ENCODE results near the gene CDH4.

CDH4 gene

GRCh38 chr20:61777773-61778494 lies 525.9 kb downstream of the CDH4 start:
- DNase-seq (ENCODE audit: low read depth, low spot score): no peak

GRCh38 chr20:61778495-61778863 lies 526.4 kb downstream of the CDH4 start:
- DNase-seq (ENCODE audit: low read depth, low spot score): no peak

GRCh38 chr20:61779176-61779965 lies 527.3 kb downstream of the CDH4 start:
- DNase-seq (ENCODE audit: low read depth, low spot score): no peak

GRCh38 chr20:61780066-61780465 lies 528.0 kb downstream of the CDH4 start:
- no peak for DNase-seq (ENCODE audit: low read depth, low spot score)

GRCh38 chr20:61784801-61785566 lies 532.9 kb downstream of the CDH4 start:
- DNase-seq (ENCODE audit: low read depth, low spot score): no peak

- no peak for DNase-seq (ENCODE audit: low read depth, low spot score)
Observed at GRCh38 chr20:61785567-61785816, 533.4 kb downstream of the CDH4 start.

GRCh38 chr20:61786230-61786629 lies 534.2 kb downstream of the CDH4 start:
- DNase-seq (ENCODE audit: low read depth, low spot score): no peak

- DNase-seq (ENCODE audit: low read depth, low spot score): no peak
Observed at GRCh38 chr20:61788343-61788742, 536.3 kb downstream of the CDH4 start.

GRCh38 chr20:61789329-61789728 lies 537.3 kb downstream of the CDH4 start:
- DNase-seq (ENCODE audit: low read depth, low spot score): no peak

GRCh38 chr20:61790116-61790827 lies 538.2 kb downstream of the CDH4 start:
- DNase-seq (ENCODE audit: low read depth, low spot score): no peak

GRCh38 chr20:61791995-61792394 lies 539.9 kb downstream of the CDH4 start:
- no peak for DNase-seq (ENCODE audit: low read depth, low spot score)

GRCh38 chr20:61795669-61796630 lies 543.9 kb downstream of the CDH4 start:
- DNase-seq (ENCODE audit: low read depth, low spot score): no peak

GRCh38 chr20:61796738-61797137 lies 544.7 kb downstream of the CDH4 start:
- no peak for DNase-seq (ENCODE audit: low read depth, low spot score)

- no peak for DNase-seq (ENCODE audit: low read depth, low spot score)
Observed at GRCh38 chr20:61797200-61797599, 545.1 kb downstream of the CDH4 start.

GRCh38 chr20:61797971-61798411 lies 545.9 kb downstream of the CDH4 start:
- no peak for DNase-seq (ENCODE audit: low read depth, low spot score)

GRCh38 chr20:61798632-61799031 lies 546.6 kb downstream of the CDH4 start:
- no peak for DNase-seq (ENCODE audit: low read depth, low spot score)

GRCh38 chr20:61799394-61799923 lies 547.4 kb downstream of the CDH4 start:
- DNase-seq (ENCODE audit: low read depth, low spot score): no peak

- DNase-seq (ENCODE audit: low read depth, low spot score): no peak
Observed at GRCh38 chr20:61799928-61800327, 547.9 kb downstream of the CDH4 start.

GRCh38 chr20:61800359-61801064 lies 548.5 kb downstream of the CDH4 start:
- DNase-seq (ENCODE audit: low read depth, low spot score): no peak

- no peak for DNase-seq (ENCODE audit: low read depth, low spot score)
Observed at GRCh38 chr20:61801065-61801360, 549.0 kb downstream of the CDH4 start.
